HG03575 (cell line): Measurements from ENCODE around the gene CDKAL1.

Source experiments
- ATAC-seq: cut with Tn5 transposase; IDR thresholded peaks from one replicate; pipeline ENCODE4 v1.9.1; 2021; ENCODE audit not compliant: unreplicated experiment, insufficient number of reproducible peaks, low FRiP score; ENCODE audit errors: extremely low read depth

CDKAL1 gene

DNA sequence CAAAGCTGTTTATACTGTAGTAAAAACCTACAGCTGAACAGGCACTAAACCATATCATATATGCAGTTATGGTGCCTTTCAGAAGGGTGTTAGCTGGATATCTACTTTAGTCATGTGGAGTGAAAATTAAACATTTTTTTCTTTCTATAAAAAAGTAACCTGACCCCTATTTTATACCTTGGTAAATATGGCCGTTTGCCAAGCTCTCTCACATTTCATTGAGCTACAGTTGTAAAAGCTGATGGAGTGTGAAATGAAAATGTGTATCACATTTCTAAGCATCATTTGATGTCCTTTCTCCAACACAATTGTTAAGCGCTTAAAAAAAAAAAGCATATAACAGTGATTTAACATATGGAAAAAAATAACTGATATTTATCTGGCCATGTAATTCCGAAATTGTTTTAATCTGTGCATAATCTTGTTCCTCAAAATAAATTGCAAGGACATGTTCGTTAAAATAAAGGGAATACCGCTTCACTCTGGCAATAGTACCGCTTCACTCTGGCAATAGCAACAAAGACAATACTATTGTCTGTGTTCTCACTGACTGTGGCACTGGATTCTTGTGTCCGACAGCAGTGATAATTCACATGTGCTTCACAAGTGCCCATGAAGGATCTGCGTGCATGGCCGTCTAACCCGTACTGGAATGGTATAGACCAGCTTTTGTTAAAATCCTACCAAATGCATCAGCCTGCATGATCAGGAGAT is 667.5 kb downstream of the CDKAL1 start:
- no peak for ATAC-seq

- ATAC-seq = no peak
These were observed 668.3 kb downstream of the CDKAL1 start for GRCh38 chr6:21202521-21202920.

- no peak for ATAC-seq
These were observed 670.7 kb downstream of the CDKAL1 start for GRCh38 chr6:21204951-21205350.

DNA sequence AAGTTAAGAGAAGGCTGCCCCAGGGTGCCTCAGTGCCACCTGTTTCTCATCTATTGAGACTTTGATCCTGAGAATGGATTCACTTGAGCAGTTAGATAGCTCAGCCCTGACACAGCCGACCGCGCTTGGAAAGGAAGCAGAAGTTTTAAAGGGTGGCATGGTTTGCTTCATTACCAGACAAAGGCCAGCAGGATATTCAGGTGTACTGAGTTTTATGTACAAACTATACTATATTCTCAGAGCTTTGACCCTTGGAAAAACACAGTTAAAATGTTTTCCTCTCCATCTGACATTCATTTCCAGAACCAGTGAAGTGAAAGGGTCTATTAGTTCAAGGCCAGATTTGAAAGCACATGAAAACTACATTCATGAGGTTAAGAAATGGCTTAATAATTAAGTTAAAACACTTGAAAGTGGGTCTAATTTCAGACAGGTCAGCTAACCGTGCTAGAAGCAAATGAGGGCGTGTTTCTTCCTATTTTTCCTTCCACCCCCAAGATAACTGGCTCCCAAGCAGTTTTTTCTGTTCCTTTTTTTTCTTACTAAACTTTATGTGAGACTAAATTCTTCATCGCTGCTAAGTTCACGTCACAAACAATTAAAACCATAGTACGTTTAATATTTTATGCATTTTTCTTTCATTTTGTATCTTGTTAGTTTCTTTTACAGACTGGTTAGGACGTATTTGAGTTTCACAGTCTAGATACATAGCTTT is 674.0 kb downstream of the CDKAL1 start:
- ATAC-seq = no peak

DNA sequence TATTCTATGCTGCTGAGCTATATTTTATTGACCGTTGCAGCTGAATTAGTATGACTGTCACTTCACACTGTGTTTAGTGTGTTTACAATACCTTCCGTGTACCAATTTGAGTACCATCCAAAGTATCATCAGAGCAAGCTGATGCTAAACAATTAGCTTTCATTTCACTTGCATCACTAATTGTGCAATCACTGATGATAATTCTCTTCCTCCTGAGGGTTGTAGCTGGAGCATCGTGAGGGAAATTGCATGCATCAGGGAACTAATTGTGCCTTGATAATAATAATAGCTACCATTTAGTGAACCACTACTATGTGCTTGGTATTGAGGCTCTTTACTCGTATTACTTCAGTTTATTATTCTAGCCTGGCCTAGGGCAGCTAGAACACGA is 674.5 kb downstream of the CDKAL1 start:
- ATAC-seq = no peak

GRCh38 chr6:21213492-21213891 is 679.2 kb downstream of the CDKAL1 start:
- peak; percentile 60 for ATAC-seq

- no peak for ATAC-seq
These were observed 680.6 kb downstream of the CDKAL1 start for GRCh38 chr6:21214738-21215448.

- ATAC-seq = no peak
These were observed 685.0 kb downstream of the CDKAL1 start for GRCh38 chr6:21219241-21219640.

- no peak for ATAC-seq
These were observed 685.6 kb downstream of the CDKAL1 start for GRCh38 chr6:21219856-21220255.

DNA sequence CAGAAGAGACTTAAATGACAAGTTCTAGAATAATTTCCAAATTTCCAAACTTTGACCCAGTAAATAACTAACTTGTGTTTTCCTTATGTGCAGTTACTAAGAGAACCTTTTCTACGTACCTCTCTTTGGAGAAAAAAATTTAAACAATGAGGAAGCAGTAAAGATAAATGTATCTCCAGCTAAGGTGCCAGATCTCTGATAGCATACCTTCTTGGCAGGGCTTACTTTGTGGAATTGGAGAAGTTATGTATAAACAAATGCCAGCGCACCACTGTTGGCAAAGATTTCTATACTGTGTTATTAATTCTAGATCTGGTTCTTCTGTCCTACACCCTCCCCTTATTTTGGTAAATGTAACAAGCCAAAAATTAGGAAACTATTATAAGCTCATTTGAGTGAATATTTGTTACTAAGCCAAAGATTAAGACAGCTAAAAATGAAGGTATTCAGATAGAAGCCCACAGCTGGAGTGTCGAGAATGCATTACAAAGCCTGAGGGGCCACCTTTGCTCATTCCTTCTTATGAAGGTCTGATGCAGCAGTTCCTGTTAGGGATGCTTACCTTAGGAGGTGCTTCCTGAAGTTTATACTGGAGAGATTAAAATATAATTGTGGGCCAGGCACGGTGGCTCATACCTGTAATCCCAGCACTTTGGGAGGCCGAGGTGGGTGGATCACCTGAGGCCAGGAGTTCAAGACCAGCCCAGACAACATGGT is 686.2 kb downstream of the CDKAL1 start:
- no peak for ATAC-seq

- no peak for ATAC-seq
These were observed 688.4 kb downstream of the CDKAL1 start for GRCh38 chr6:21222656-21223055.

- no peak for ATAC-seq
These were observed 691.7 kb downstream of the CDKAL1 start for GRCh38 chr6:21225912-21226311.

DNA sequence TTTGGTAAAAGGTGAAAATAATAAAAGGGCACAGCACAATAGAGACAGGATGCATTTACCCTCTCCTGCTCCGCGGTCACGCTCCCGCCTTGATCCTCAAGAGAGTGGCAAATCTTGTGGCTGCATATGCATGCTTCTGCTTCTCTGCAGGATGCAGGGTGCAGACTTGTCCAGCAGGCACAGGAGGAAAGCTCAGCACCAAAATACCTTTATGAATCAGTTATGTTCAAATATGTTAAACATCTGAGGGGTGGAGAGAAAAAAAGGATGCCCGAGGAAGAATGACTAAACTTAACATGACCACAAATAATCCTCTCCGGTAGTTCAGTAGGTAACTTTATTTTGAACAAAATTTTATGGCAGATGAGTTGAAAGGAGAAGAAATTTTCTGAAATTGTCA is 693.2 kb downstream of the CDKAL1 start:
- ATAC-seq = no peak

DNA sequence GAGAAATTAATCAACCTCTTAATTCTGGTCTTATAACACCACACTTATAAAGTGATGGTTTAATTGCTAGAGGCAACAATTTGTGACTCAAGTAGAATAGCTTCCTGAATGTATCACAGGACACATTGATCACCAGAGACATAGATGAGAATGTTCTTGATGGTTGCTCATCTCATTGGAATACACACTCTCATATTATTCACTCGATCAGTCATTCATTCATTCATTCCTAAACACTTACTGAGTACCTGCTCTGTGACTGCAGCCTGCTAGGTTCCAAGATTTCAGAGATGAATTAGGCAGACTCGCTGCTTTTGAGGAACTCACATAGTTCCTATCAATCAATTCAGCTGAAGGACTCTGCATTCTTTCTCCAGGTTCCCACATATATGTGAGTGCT is 694.2 kb downstream of the CDKAL1 start:
- ATAC-seq = no peak

DNA sequence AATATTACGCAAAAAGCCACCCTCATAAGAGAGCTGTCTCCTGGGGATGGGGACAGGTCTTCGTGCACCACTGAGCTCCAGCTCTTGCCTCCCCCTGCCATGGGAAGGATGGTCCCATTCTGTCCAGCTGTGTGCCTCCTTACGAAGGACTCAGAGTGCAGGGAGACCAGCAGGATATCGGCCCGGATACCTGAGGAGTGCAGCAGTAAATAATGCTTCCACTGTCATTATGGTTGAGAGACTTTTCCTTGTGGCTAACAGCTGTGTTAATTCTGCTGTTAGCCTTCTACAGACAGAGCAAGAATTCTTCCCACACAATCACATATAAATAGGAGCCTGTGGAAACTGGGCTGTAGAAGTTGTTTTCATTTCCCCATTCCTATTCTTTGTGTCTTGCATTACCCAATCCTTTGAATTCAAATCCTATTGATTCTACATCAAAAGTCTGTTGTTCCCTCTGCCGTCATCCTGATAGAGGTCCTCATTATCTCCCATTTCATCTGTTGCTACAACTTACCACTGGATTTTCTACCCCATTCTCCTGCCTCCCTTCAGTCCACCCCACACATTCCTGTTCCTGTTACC is 694.7 kb downstream of the CDKAL1 start:
- ATAC-seq = no peak

GRCh38 chr6:21230536-21230935 is 696.3 kb downstream of the CDKAL1 start:
- no peak for ATAC-seq

DNA sequence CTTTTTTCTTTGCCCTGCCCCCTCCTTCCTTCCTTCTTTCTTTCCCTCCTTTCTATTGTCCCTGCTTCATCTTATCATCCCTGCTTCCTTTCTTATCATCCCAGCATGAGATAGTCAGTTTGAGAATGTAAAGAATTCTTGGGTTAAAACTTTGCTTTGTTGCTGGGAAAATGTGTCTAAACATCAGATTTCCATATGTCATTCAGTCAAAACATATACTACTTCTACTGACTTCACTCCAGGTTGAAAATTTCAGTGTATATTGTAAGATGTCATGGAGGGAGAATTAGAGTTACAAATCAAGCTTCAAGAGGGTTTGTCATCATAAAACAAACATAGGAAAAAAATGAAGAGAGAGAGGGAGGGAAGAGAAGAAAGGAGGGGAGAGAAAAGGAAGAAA is 700.9 kb downstream of the CDKAL1 start:
- no peak for ATAC-seq

GRCh38 chr6:21238208-21238607 is 704.0 kb downstream of the CDKAL1 start:
- ATAC-seq = no peak

DNA sequence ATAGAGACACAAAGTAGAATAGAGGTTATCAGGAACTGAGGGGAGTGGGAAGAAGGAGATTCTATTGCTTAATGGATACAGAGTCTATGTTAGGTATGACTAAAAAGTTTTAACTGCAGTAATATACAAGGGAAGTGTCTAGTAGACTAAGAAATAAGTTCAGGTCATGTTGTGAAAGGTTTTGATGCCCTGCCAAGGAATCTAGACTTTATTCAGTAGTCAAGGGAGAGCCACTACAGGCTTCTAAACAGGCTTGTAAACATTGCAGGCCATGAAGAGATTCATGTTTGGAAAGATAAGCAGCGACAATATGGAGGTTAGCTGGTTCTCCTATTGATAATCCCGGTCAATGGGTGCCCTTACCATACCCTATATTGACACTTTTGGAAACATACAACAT is 706.5 kb downstream of the CDKAL1 start:
- ATAC-seq = no peak
